ENCODE measurements around the gene SPOCK1.

The SPOCK1 gene

DNA sequence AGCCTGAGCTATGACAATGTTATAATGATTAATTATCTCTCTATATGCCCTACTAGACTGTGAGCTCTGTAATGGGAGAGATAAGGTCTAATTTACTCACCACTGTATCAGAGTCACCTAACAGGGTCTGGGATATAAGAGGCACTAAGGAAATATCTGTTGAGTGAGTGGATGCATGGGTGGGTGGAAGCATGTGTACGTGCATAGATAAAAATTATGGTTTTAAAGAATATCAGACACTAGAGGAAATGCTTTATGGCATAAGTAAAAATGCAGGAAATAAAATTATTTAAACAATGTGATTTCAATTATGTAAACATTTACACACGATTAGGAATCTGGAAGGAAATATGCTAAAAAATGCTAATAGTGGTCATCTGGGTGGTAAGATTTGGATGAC, 137.8 kb downstream of the SPOCK1 start:
- no peaks in the 10 kb centered on the region for H3K4me1 ChIP-seq (ENCODE audit: insufficient read depth, low read length)
- no peak for TF ChIP-seq EZH2 (IDR thresholded peaks at IDR 0.05; ENCODE audit: borderline replicate concordance, low read depth, low read length, severe bottlenecking)
- TF ChIP-seq, protein P1, sequence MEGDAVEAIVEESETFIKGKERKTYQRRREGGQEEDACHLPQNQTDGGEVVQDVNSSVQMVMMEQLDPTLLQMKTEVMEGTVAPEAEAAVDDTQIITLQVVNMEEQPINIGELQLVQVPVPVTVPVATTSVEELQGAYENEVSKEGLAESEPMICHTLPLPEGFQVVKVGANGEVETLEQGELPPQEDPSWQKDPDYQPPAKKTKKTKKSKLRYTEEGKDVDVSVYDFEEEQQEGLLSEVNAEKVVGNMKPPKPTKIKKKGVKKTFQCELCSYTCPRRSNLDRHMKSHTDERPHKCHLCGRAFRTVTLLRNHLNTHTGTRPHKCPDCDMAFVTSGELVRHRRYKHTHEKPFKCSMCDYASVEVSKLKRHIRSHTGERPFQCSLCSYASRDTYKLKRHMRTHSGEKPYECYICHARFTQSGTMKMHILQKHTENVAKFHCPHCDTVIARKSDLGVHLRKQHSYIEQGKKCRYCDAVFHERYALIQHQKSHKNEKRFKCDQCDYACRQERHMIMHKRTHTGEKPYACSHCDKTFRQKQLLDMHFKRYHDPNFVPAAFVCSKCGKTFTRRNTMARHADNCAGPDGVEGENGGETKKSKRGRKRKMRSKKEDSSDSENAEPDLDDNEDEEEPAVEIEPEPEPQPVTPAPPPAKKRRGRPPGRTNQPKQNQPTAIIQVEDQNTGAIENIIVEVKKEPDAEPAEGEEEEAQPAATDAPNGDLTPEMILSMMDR (IDR thresholded peaks at IDR 0.05; ENCODE audit: borderline replicate concordance, extremely low read depth, low read length, poor library complexity, severe bottlenecking) = no peak
- H2AFZ ChIP-seq (ENCODE audit: low read depth, low read length) = no peak overlapping the region
- ATAC-seq (ENCODE audit: insufficient read depth, low read depth) (no peak), DNase-seq (no peak)
- no peaks in the 10 kb centered on the region for H3K36me3 ChIP-seq (ENCODE audit: insufficient read depth, low read length)
- no peak overlapping the region for H3K4me3 ChIP-seq (ENCODE audit: low read depth in 1 of 2, low read length in 2 of 2)
- no peaks in the 10 kb centered on the region for H4K20me1 ChIP-seq (ENCODE audit: insufficient read depth, low read length)
- no peaks in the 10 kb centered on the region for H3K9me3 ChIP-seq (ENCODE audit: insufficient read depth, low read length, severe bottlenecking)
- no peak overlapping the region for H3K9ac ChIP-seq (ENCODE audit: low read depth, low read length)
- H3K27me3 ChIP-seq (ENCODE audit: insufficient read depth, low read length, poor library complexity) = no peaks in the 10 kb centered on the region
- no peak overlapping the region for H3K27ac ChIP-seq (ENCODE audit: low read length)
- H3K4me2 ChIP-seq (ENCODE audit: insufficient read depth, low read length) = no peak overlapping the region
- H3K79me2 ChIP-seq (ENCODE audit: insufficient read depth, low read length) = no peaks in the 10 kb centered on the region

DNA sequence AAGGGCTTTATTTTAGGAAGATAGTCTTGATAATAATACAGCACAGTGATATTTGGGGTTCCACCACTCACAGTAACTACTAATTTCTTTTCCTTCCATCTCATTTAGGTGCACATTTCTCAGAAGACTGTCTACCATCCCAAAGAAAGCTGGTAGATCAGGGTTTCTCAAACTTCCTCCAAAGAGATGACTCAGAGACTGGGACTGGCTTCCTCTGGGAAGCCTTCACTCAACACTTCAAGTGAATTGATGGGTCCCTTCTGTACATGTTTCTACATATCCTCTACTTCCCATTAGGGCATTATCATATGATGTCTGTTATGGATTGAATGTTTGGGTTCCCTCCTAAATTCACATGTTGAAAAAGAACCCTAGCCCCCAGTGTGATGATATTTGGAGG, 138.5 kb downstream of the SPOCK1 start:
- TF ChIP-seq EZH2 (IDR thresholded peaks at IDR 0.05; ENCODE audit: borderline replicate concordance, low read depth, low read length, severe bottlenecking) = no peak
- TF ChIP-seq, protein P1 (IDR thresholded peaks at IDR 0.05; ENCODE audit: borderline replicate concordance, extremely low read depth, low read length, poor library complexity, severe bottlenecking) = no peak
- no peaks in the 10 kb centered on the region for H3K36me3 ChIP-seq (ENCODE audit: insufficient read depth, low read length)
- DNase-seq (no peak), ATAC-seq (ENCODE audit: insufficient read depth, low read depth) (no peak)
- no peaks in the 10 kb centered on the region for H3K79me2 ChIP-seq (ENCODE audit: insufficient read depth, low read length)
- no peaks in the 10 kb centered on the region for H4K20me1 ChIP-seq (ENCODE audit: insufficient read depth, low read length)
- H3K27me3 ChIP-seq (ENCODE audit: insufficient read depth, low read length, poor library complexity) = no peaks in the 10 kb centered on the region
- no peak overlapping the region for H3K9ac ChIP-seq (ENCODE audit: low read depth, low read length)
- H3K4me1 ChIP-seq (ENCODE audit: insufficient read depth, low read length) = no peaks in the 10 kb centered on the region
- H3K27ac ChIP-seq (ENCODE audit: low read length) = no peak overlapping the region
- no peak overlapping the region for H2AFZ ChIP-seq (ENCODE audit: low read depth, low read length)
- H3K9me3 ChIP-seq (ENCODE audit: insufficient read depth, low read length, severe bottlenecking) = no peaks in the 10 kb centered on the region
- H3K4me2 ChIP-seq (ENCODE audit: insufficient read depth, low read length) = no peak overlapping the region
- H3K4me3 ChIP-seq (ENCODE audit: low read depth in 1 of 2, low read length in 2 of 2) = no peak overlapping the region

DNA sequence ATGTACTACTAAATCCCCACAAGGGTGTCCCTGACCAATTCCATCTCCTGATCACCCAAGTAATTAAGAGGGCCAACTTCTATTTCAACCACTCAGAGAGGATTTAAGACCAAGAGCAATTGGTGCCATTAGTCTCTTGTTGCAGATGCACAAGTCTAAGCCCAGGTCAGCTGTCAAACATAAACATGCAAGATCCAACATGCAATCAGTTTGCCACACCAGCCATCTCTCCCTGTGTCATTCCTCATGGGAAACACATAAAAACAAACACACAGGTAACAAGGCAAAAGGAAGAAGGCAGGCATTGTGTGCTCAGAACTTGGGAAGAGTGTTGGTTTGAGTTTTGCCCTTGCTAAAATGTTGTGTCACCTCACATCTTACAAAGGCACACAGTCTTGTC, 139.2 kb downstream of the SPOCK1 start:
- no peaks in the 10 kb centered on the region for H3K79me2 ChIP-seq (ENCODE audit: insufficient read depth, low read length)

More for the DNA sequence above, 139.2 kb downstream of the SPOCK1 start:
- H3K36me3 ChIP-seq (ENCODE audit: insufficient read depth, low read length) = no peaks in the 10 kb centered on the region
- DNase-seq (no peak), ATAC-seq (ENCODE audit: insufficient read depth, low read depth) (no peak)
- no peak overlapping the region for H3K9ac ChIP-seq (ENCODE audit: low read depth, low read length)
- H3K27ac ChIP-seq (ENCODE audit: low read length) = no peak overlapping the region
- TF ChIP-seq, protein P1 (IDR thresholded peaks at IDR 0.05; ENCODE audit: borderline replicate concordance, extremely low read depth, low read length, poor library complexity, severe bottlenecking) = no peak
- TF ChIP-seq EZH2 (IDR thresholded peaks at IDR 0.05; ENCODE audit: borderline replicate concordance, low read depth, low read length, severe bottlenecking) = no peak
- no peaks in the 10 kb centered on the region for H3K27me3 ChIP-seq (ENCODE audit: insufficient read depth, low read length, poor library complexity)
- no peaks in the 10 kb centered on the region for H3K9me3 ChIP-seq (ENCODE audit: insufficient read depth, low read length, severe bottlenecking)
- no peak overlapping the region for H3K4me3 ChIP-seq (ENCODE audit: low read depth in 1 of 2, low read length in 2 of 2)
- H3K4me1 ChIP-seq (ENCODE audit: insufficient read depth, low read length) = no peaks in the 10 kb centered on the region
- no peak overlapping the region for H3K4me2 ChIP-seq (ENCODE audit: insufficient read depth, low read length)
- H4K20me1 ChIP-seq (ENCODE audit: insufficient read depth, low read length) = no peaks in the 10 kb centered on the region
- H2AFZ ChIP-seq (ENCODE audit: low read depth, low read length) = no peak overlapping the region
